ENCODE results near the gene PRKAR1A.

GRCh38 chr17:68591583-68591982 lies 79.4 kb downstream of the PRKAR1A start:
- TF ChIP-seq CTCF (IDR thresholded peaks at IDR 0.05; ENCODE audit: low read length): no peak
- no peak for TF ChIP-seq EZH2phosphoT487 (IDR thresholded peaks at IDR 0.05; ENCODE audit: low read length)

All from MM.1S (cell line).